AG04449 (cell line): ENCODE data around the gene CCNL1.

Experiments used
- CTCF ChIA-PET: fragments of 350-600 bp; formaldehyde crosslinking; extraction: SDS; loops from one replicate; lab custom pipeline; 2021; ENCODE audit warnings: antibody characterized with exemption; lab: Yijun Ruan, JAX
- POLR2A ChIA-PET: fragments of 400-600, 350-600 bp; formaldehyde crosslinking; extraction: SDS; loops from one replicate; lab custom pipeline; 2020; ENCODE audit warnings: antibody characterized with exemption, inconsistent platforms; lab: Yijun Ruan, JAX
- DNase-seq: peaks from one replicate; pipeline ENCODE4 v3.0.0-alpha.2; 2010; ENCODE audit warnings: low read depth, low spot score
- H3K4me3 ChIP-seq: 2 replicates; pipeline ENCODE4 v1.5.1; 2011; ENCODE audit warnings: low read depth, mild to moderate bottlenecking, control low read depth, low read length
- CTCF ChIP-seq: IDR thresholded peaks from one replicate; pipeline ENCODE4 v1.5.1; 2011; ENCODE audit warnings: mild to moderate bottlenecking, moderate library complexity, low read length, control low read depth, inconsistent platforms; ENCODE audit not compliant: insufficient read depth; ENCODE audit errors: missing control alignments

The CCNL1 gene

GRCh38 chr3:157148196-157148889, 11.6 kb downstream of the CCNL1 start:
- no peak for TF ChIP-seq CTCF
- ChIA-PET POLR2A (interaction anchor here (0.7 to 2.8 kb wide), 2 partner anchors 9 to 12 kb away, joined by 3 to 16 read pairs; partner anchors contain the start of gene CCNL1), CTCF (interaction anchor here (0.7 to 7.4 kb wide), 5 partner anchors 10 to 997 kb away, joined by 3 to 64 read pairs (median 3); partner anchors contain the start of gene CCNL1)
- DNase-seq, result no peak
- H3K4me3 ChIP-seq, result no peak overlapping the region

GRCh38 chr3:157147099-157147803, 12.7 kb downstream of the CCNL1 start:
- ChIA-PET POLR2A (interaction anchor here (0.7 to 2.8 kb wide), 2 partner anchors 9 to 13 kb away, joined by 5 to 16 read pairs; partner anchors contain the start of gene CCNL1), CTCF (interaction anchor here (0.9 to 7.4 kb wide), 2 partner anchors 9 to 65 kb away, joined by 3 to 64 read pairs; no protein-coding TSS in a partner anchor)
- no peak overlapping the region for H3K4me3 ChIP-seq
- TF ChIP-seq CTCF, result no peak
- DNase-seq, result no peak

- CTCF ChIA-PET, result interaction anchor here (0.8 to 7.4 kb wide), 2 partner anchors 8 to 10 kb away, joined by 3 to 64 read pairs; no protein-coding TSS in a partner anchor
- no peak for TF ChIP-seq CTCF
- no peak overlapping the region for H3K4me3 ChIP-seq
- POLR2A ChIA-PET, result interaction anchor here (0.7 to 1.1 kb wide), 3 partner anchors 11 to 643 kb away, joined by 3 read pairs; no protein-coding TSS in a partner anchor
- DNase-seq, result no peak
These were observed 14.2 kb downstream of the CCNL1 start for GRCh38 chr3:157145606-157146322.

- no peak overlapping the region for H3K4me3 ChIP-seq
- DNase-seq, result no peak
- ChIA-PET POLR2A (no interaction called here), CTCF (no interaction called here)
- no peak for TF ChIP-seq CTCF
These were observed 17.6 kb downstream of the CCNL1 start for GRCh38 chr3:157142315-157142714.

GRCh38 chr3:157139938-157140534, 19.9 kb downstream of the CCNL1 start:
- POLR2A ChIA-PET, result interaction anchor here (0.6 kb wide), 1 partner anchor 464 kb away, joined by 4 read pairs; no protein-coding TSS in a partner anchor
- CTCF ChIA-PET, result interaction anchor here (1.4 to 9.6 kb wide), 8 partner anchors 8 to 989 kb away, joined by 3 to 102 read pairs (median 43); no protein-coding TSS in a partner anchor
- TF ChIP-seq CTCF, result no peak
- no peak overlapping the region for H3K4me3 ChIP-seq
- DNase-seq, result no peak
